Heart right ventricle (tissue), 16 donors: ENCODE measurements around the gene ANKRD10. TPM values are rescaled to one million over a fixed set of nuclear protein-coding genes. Genes with fewer than 3 reads are reported as not detected.

Source experiments
- ATAC-seq, 8 donors: fragments of 200-7000 bp; cut with Tn5 transposase; one replicate each; pipeline ENCODE4 v1.9.1; 2020; ENCODE audit warnings: mild to moderate bottlenecking in 8 of 8, moderate library complexity in 8 of 8, moderate number of reproducible peaks in 1 of 8
- DNase-seq, 2 donors: peaks; one replicate each; pipeline ENCODE4 v3.0.0-alpha.2; 2020
- H3K27ac ChIP-seq, 10 donors: fragments of 200-600 bp; sonication (generic) in 2 of 10; one replicate each; pipeline versions ENCODE4 v1.5.0 to v1.8.0; 2020 to 2022; ENCODE audit warnings: mild to moderate bottlenecking in 3 of 10
- H3K27me3 ChIP-seq, 7 donors: fragments of 200-600 bp; one replicate each; pipeline ENCODE4 v1.8.0; 2021 to 2022; ENCODE audit warnings: mild to moderate bottlenecking in 2 of 7
- H3K36me3 ChIP-seq, 9 donors: fragments of 200-600 bp; sonication (generic) in 1 of 9; one replicate each; pipeline versions ENCODE4 v1.5.0 to v1.8.0; 2020 to 2022; ENCODE audit warnings: mild to moderate bottlenecking in 2 of 9
- H3K4me1 ChIP-seq, 9 donors: fragments of 200-600 bp; sonication (generic) in 1 of 9; one replicate each; pipeline versions ENCODE4 v1.5.0 to v1.8.0; 2020 to 2022; ENCODE audit warnings: mild to moderate bottlenecking in 4 of 9
- H3K4me3 ChIP-seq, 10 donors: fragments of 200-600 bp; sonication (generic) in 2 of 10; one replicate each; pipeline versions ENCODE4 v1.5.0 to v1.8.0; 2020 to 2022; ENCODE audit warnings: mild to moderate bottlenecking in 7 of 10, moderate library complexity in 2 of 10
- H3K9me3 ChIP-seq, 11 donors: fragments of 200-600 bp in 10 of 11; sonication (generic) in 2 of 11; one replicate each; pipeline versions ENCODE4 v1.5.0 to v1.8.0; 2013 to 2022; ENCODE audit warnings: mild to moderate bottlenecking in 2 of 11, control low read depth in 1 of 11, moderate library complexity in 1 of 11
- CTCF ChIP-seq, 9 donors: fragments of 200-600 bp; sonication (generic) in 2 of 9; IDR thresholded peaks; one replicate each; pipeline versions ENCODE4 v1.5.0 to v1.8.0; 2021 to 2022; ENCODE audit warnings: antibody characterized with exemption in 9 of 9, mild to moderate bottlenecking in 5 of 9, moderate library complexity in 1 of 9
- WGBS, 2 donors: extraction: QIAGEN DNeasy Blood & Tissue Kit; methylation state at CpG; one replicate each; pipeline ENCODE4 v1.1.7; 2013; ENCODE audit warnings: inconsistent platforms in 1 of 2; 5-methylcytosine and 5-hydroxymethylcytosine counted together
- intact Hi-C, 10 donors: fragments of 100-400 bp; cut with DNase I; formaldehyde crosslinking; loops; one replicate each; pipeline versions ENCODE4 v1.11.1 to v1.14.2; 2022
- polyA plus RNA-seq, 2 donors: library from polyadenylated mRNA; stranded (reverse); fragments of 200-250 nt; gene quantifications; one replicate each; pipeline ENCODE4 v1.2.3, GENCODE V29; 2013
- total RNA-seq, 10 donors: library from RNA; stranded (reverse); fragmentation: NEBNext Ultra II Directional in 3 of 10; extraction: Animal tissue kit (Norgen Biotek cat#: 25700) in 3 of 10; gene quantifications; one replicate each; pipeline versions ENCODE4 v1.2.1 to v1.2.4, GENCODE V29; 2021 to 2023
- donor health status: Arrhythmogenic right ventricular cardiomyopathy.
- donor health status: ischemic (EF 13 %, LVEDD 7.1; RV severe dilation, severe dysfunction).
- donor health status: healthy with polysubstance abuse.
- donor health status: DM: no; HTN: yes; CAD: no.
- donor health status: DM: no; HTN: no; CAD: no.
- donor health status: ischemic (EF 25% LVEDD 6.9; RV normal size, moderate dysfunction).
- donor health status: ischemic (EF 25% LVEDD 5.7; RV mildly dilated, moderate dysfunction).
- donor health status: healthy.
- donor health status: DM: yes; HTN: yes; CAD: no.
- donor health status: Ischemic cardiomyopathy.
- donor health status: ischemic (EF 35%, LVEDD 5.7; RV mildly dilated, moderate dysfunction).
- donor health status: nonischemic (EF 11% LVEDD 7.7; RV severe dilation, severe dysfunction).
- donor health status: DM: yes; HTN: yes; CAD: no.
- donor health status: PGD.
- donor health status: ischemic (EF 29% LVEDD 5.4; RV normal size, mild dysfunction).
- donor health status: nonischemic (EF 23%, LVEDD 6.1; RV moderate dilation, normal function).

ANKRD10 gene
- total and polyA plus RNA-seq, 12 donors = 32.4 to 127 (median 49.0) TPM

GRCh38 chr13:110944968-110945927 is 30.4 kb upstream of the ANKRD10 start:
- Histone ChIP-seq H3K36me3 (no peaks in the 10 kb centered on the region), H3K27me3 (no peaks in the 10 kb centered on the region), H3K4me1 (peaks cover 0 to 25% (median 11%) of the 10 kb centered on the region in 9 donors), H3K4me3 (no peak overlapping the region), H3K9me3 (no peaks in the 10 kb centered on the region), H3K27ac (peak overlapping the region in 2 of 10 donors; percentile 3 to 7)
- ATAC-seq = no peak
- intact Hi-C loops = loop anchor here in 4 of 10 donors (5.0 to 10.0 kb wide), 2 partner anchors 100 to 102 kb away; no protein-coding TSS in a partner anchor
- no peak for TF ChIP-seq CTCF (IDR thresholded peaks at IDR 0.05)
- DNase-seq = no peak
- WGBS, 2 donors = 92 to 94% methylated on average over 24 of the region's 24 CpGs

GRCh38 chr13:110944121-110944967 is 29.5 kb upstream of the ANKRD10 start:
- Histone ChIP-seq H3K4me1 (peaks cover 0 to 33% (median 11%) of the 10 kb centered on the region in 9 donors), H3K36me3 (no peaks in the 10 kb centered on the region), H3K27me3 (no peaks in the 10 kb centered on the region), H3K9me3 (no peaks in the 10 kb centered on the region), H3K27ac (peak overlapping the region in 8 of 10 donors; percentile 6 to 72 (median 52)), H3K4me3 (no peak overlapping the region)
- intact Hi-C loops = loop anchor here in 4 of 10 donors (5.0 to 10.0 kb wide), 2 partner anchors 100 to 103 kb away; no protein-coding TSS in a partner anchor
- WGBS, 2 donors = 55 to 64% methylated on average over 8 of the region's 8 CpGs
- DNase-seq = peak in 1 of 2 donors; percentile 33
- TF ChIP-seq CTCF (IDR thresholded peaks at IDR 0.05) = peak in 8 of 9 donors; percentile 8 to 64 (median 54)
- ATAC-seq = peak; percentile 46 to 77 (median 64)

- no peaks in the 10 kb centered on the region for H3K27me3 ChIP-seq
- peaks cover 0 to 33% (median 13%) of the 10 kb centered on the region in 9 donors for H3K4me1 ChIP-seq
- no peaks in the 10 kb centered on the region for H3K9me3 ChIP-seq
- intact Hi-C loops = loop anchor here in 4 of 10 donors (5.0 to 10.0 kb wide), 2 partner anchors 102 to 105 kb away; no protein-coding TSS in a partner anchor
- WGBS, 2 donors = 75 to 80% methylated on average over 4 of the region's 4 CpGs
- ATAC-seq (no peak), DNase-seq (no peak)
- TF ChIP-seq CTCF (IDR thresholded peaks at IDR 0.05) = no peak
- H3K4me3 ChIP-seq = no peak overlapping the region
- H3K27ac ChIP-seq = no peak overlapping the region
- H3K36me3 ChIP-seq = no peaks in the 10 kb centered on the region
Observed at GRCh38 chr13:110942248-110942981, 27.5 kb upstream of the ANKRD10 start.
